HepG2 (cell line): ENCODE measurements around the gene KBTBD13. TPM values are rescaled to one million over a fixed set of nuclear protein-coding genes. Genes with fewer than 3 reads are reported as not detected.

ENCODE experiments used
- CAMTA2 ChIP-seq: sonication (generic); formaldehyde crosslinking; IDR thresholded peaks from 2 replicates; pipeline ENCODE4 v1.4.0; 2020; ENCODE audit warnings: mild to moderate bottlenecking, missing genetic modification reagents, borderline replicate concordance
- CERS6 ChIP-seq: sonication (generic); formaldehyde crosslinking; IDR thresholded peaks from 2 replicates; pipeline ENCODE4 v1.5.0; 2020; ENCODE audit warnings: missing genetic modification reagents
- ERF ChIP-seq: IDR thresholded peaks from 2 replicates; pipeline ENCODE4 v1.6.1; 2018; ENCODE audit warnings: missing biosample characterization, missing genetic modification reagents
- FOXP1 ChIP-seq, 2 experiments: fragments of 450-650 bp in 1 of 2; IDR thresholded peaks; 2 replicates each; pipeline ENCODE4 v1.6.1; 2017 to 2018; ENCODE audit warnings: antibody characterized with exemption in 1 of 2
- GATAD1 ChIP-seq: IDR thresholded peaks from 2 replicates; pipeline ENCODE4 v1.6.1; 2016; ENCODE audit warnings: missing genetic modification reagents, missing compliant biosample characterization
- GTF3A ChIP-seq: sonication (generic); formaldehyde crosslinking; conservative IDR thresholded peaks from 2 replicates; pipeline ENCODE4 v1.4.0; 2020; ENCODE audit warnings: mild to moderate bottlenecking, missing genetic modification reagents
- HOMEZ ChIP-seq: IDR thresholded peaks from 2 replicates; pipeline ENCODE4 v1.6.1; 2016; ENCODE audit warnings: low read depth
- IKZF4 ChIP-seq: sonication (generic); formaldehyde crosslinking; IDR thresholded peaks from 2 replicates; pipeline ENCODE4 v1.5.1; 2020; ENCODE audit warnings: borderline replicate concordance, mild to moderate bottlenecking, low read depth, missing genetic modification reagents; ENCODE audit errors: not compliant biosample characterization
- IKZF5 ChIP-seq: IDR thresholded peaks from 2 replicates; pipeline ENCODE4 v1.6.1; 2018; ENCODE audit warnings: missing genetic modification reagents, mild to moderate bottlenecking, missing compliant biosample characterization
- KLF6 ChIP-seq: IDR thresholded peaks from 2 replicates; pipeline ENCODE4 v1.8.0; 2016; ENCODE audit warnings: missing biosample characterization, missing genetic modification reagents
- MTERF4 ChIP-seq: sonication (generic); formaldehyde crosslinking; IDR thresholded peaks from 2 replicates; pipeline ENCODE4 v1.8.0; 2023; ENCODE audit warnings: mild to moderate bottlenecking, missing genetic modification reagents
- NCOA5 ChIP-seq: sonication (generic); formaldehyde crosslinking; IDR thresholded peaks from 2 replicates; pipeline ENCODE4 v1.4.0; 2020; ENCODE audit warnings: missing genetic modification reagents
- NFIC ChIP-seq: IDR thresholded peaks from 2 replicates; pipeline ENCODE4 v1.6.1; 2012; ENCODE audit warnings: mild to moderate bottlenecking, low read length, inconsistent platforms
- NR2C2 ChIP-seq: sonication (generic); formaldehyde crosslinking; IDR thresholded peaks from 2 replicates; pipeline ENCODE4 v1.4.0; 2020; ENCODE audit warnings: missing genetic modification reagents, mild to moderate bottlenecking, moderate library complexity, borderline replicate concordance
- PHB2 ChIP-seq: fragments of 450-650 bp; IDR thresholded peaks from 2 replicates; pipeline ENCODE4 v1.6.1; 2018; ENCODE audit not compliant: partially characterized antibody
- TCF12 ChIP-seq, 2 experiments: fragments of 450-650 bp in 1 of 2; sonication (generic) in 1 of 2; formaldehyde crosslinking in 1 of 2; IDR thresholded peaks; 2 replicates each; pipeline versions ENCODE4 v1.6.1 to v1.8.0; 2017 to 2022; ENCODE audit warnings: antibody characterized with exemption in 1 of 2, mild to moderate bottlenecking in 1 of 2, missing genetic modification reagents in 1 of 2, moderate library complexity in 1 of 2
- TCF7 ChIP-seq: sonication (generic); IDR thresholded peaks from 2 replicates; pipeline ENCODE4 v1.6.1; 2016; ENCODE audit warnings: antibody characterized with exemption, low read depth
- THYN1 ChIP-seq: sonication (generic); formaldehyde crosslinking; IDR thresholded peaks from 2 replicates; pipeline ENCODE4 v1.8.1; 2023; ENCODE audit warnings: low read depth, mild to moderate bottlenecking, moderate library complexity, missing genetic modification reagents, borderline replicate concordance
- XBP1 ChIP-seq: sonication (generic); formaldehyde crosslinking; IDR thresholded peaks from 2 replicates; pipeline ENCODE4 v1.5.0; 2020; ENCODE audit warnings: missing genetic modification reagents
- ZFP62 ChIP-seq: sonication (generic); formaldehyde crosslinking; IDR thresholded peaks from 2 replicates; pipeline ENCODE4 v1.4.0; 2020; ENCODE audit warnings: missing genetic modification reagents
- ZMYM2 ChIP-seq: sonication (generic); formaldehyde crosslinking; IDR thresholded peaks from 2 replicates; pipeline ENCODE4 v1.8.0; 2022; ENCODE audit warnings: mild to moderate bottlenecking, missing genetic modification reagents
- ZNF101 ChIP-seq: sonication (generic); formaldehyde crosslinking; IDR thresholded peaks from 2 replicates; pipeline ENCODE4 v1.4.0; 2020; ENCODE audit warnings: mild to moderate bottlenecking, low read depth, missing genetic modification reagents, borderline replicate concordance
- ZNF446 ChIP-seq: sonication (generic); formaldehyde crosslinking; IDR thresholded peaks from 2 replicates; pipeline ENCODE4 v1.5.0; 2020; ENCODE audit warnings: mild to moderate bottlenecking, missing genetic modification reagents
- ZNF768 ChIP-seq: sonication (generic); formaldehyde crosslinking; IDR thresholded peaks from 2 replicates; pipeline ENCODE4 v1.4.0; 2020; ENCODE audit warnings: missing genetic modification reagents
- ZSCAN25 ChIP-seq: sonication (generic); formaldehyde crosslinking; IDR thresholded peaks from 2 replicates; pipeline ENCODE4 v1.8.0; 2022; ENCODE audit warnings: mild to moderate bottlenecking, missing genetic modification reagents
- polyA plus RNA-seq, 8 experiments: library from polyadenylated mRNA; depleted of rRNA in 3 of 8; stranded (reverse) in 7 of 8; unstranded in 1 of 8; fragments of >200 nt; fragmentation: Illumina TruSeq in 4 of 8; extraction: Trizol in 4 of 8; gene quantifications; 2 replicates each; pipeline versions ENCODE4 v1.2.1 to v1.2.3, GENCODE V29; 2011 to 2016; ENCODE audit warnings: low read depth in 4 of 8, missing spikeins in 1 of 8, mixed read lengths in 1 of 8; ENCODE audit not compliant: insufficient read depth in 1 of 8
- total RNA-seq, 5 experiments: library from RNA; depleted of rRNA; stranded (reverse); fragments of >200 nt; fragmentation: Illumina TruSeq; extraction: Trizol; gene quantifications; 2 replicates each; pipeline ENCODE4 v1.2.3, GENCODE V29; 2016; ENCODE audit warnings: low read depth in 1 of 5

KBTBD13 gene
- total and polyA plus RNA-seq, 2 of the 13 experiments (the other 11 are each of a cell fraction or from before 2014, with no cell fraction given): not detected

- TF ChIP-seq XBP1 (CRISPR knock-in tag): no peak; the same call in 1 of the 2 replicates
- TF ChIP-seq CAMTA2 (CRISPR knock-in tag): 0 out of 2 replicates have a peak, but pooled peaks have one; percentile 66
- no peak for TF ChIP-seq ZNF446 (CRISPR knock-in tag)
- peak; percentile 86 for TF ChIP-seq NR2C2
- no peak for TF ChIP-seq ZNF101 (CRISPR knock-in tag)
- peak; percentile 78 for TF ChIP-seq HOMEZ (CRISPR knock-in tag)
- peak; percentile 51; the same call in 1 of the 2 replicates for TF ChIP-seq KLF6 (CRISPR knock-in tag)
- no peak for TF ChIP-seq PHB2
- TF ChIP-seq NCOA5 (CRISPR knock-in tag): no peak
- TF ChIP-seq ZFP62 (CRISPR knock-in tag): no peak
- TF ChIP-seq IKZF5 (CRISPR knock-in tag): peak; percentile 84; the same call in 1 of the 2 replicates
- no peak for TF ChIP-seq GTF3A (CRISPR knock-in tag)
- TF ChIP-seq ZNF768 (CRISPR knock-in tag): no peak
- no peak for TF ChIP-seq TCF12 (IDR thresholded peaks at IDR 0.05)
- 0 out of 2 replicates have a peak, but pooled peaks have one; percentile 70 for TF ChIP-seq TCF12 (CRISPR knock-in tag; IDR thresholded peaks at IDR 0.05)
- no peak; the same call in none of the 2 replicates for TF ChIP-seq ZMYM2 (CRISPR knock-in tag)
- peak; percentile 94; the same call in 1 of the 2 replicates for TF ChIP-seq ERF (CRISPR knock-in tag)
- TF ChIP-seq TCF7: peak; percentile 37; the same call in 1 of the 2 replicates
- 0 out of 2 replicates have a peak, but pooled peaks have one; percentile 44 for TF ChIP-seq FOXP1 (IDR thresholded peaks at IDR 0.05)
- TF ChIP-seq FOXP1 (CRISPR knock-in tag; IDR thresholded peaks at IDR 0.05): peak; percentile 89
- TF ChIP-seq MTERF4 (CRISPR knock-in tag): no peak
- no peak for TF ChIP-seq CERS6 (CRISPR knock-in tag)
- TF ChIP-seq ZSCAN25: peak; percentile 79
- TF ChIP-seq GATAD1: no peak
- no peak for TF ChIP-seq IKZF4 (CRISPR knock-in tag)
- no peak for TF ChIP-seq THYN1 (CRISPR knock-in tag)
- TF ChIP-seq NFIC: peak; percentile 51; the same call in 1 of the 2 replicates
Observed at GRCh38 chr15:65044724-65045481, 31.6 kb upstream of the KBTBD13 start, which contains the start of gene SLC51B (continued).
